ENCODE data around the gene XRCC4. TPM values are rescaled to one million over a fixed set of nuclear protein-coding genes. Genes with fewer than 3 reads are reported as not detected.

Gene XRCC4
- polyA plus RNA-seq, 1 donor from 2014 or later: 22.9 TPM

- H3K27ac ChIP-seq (ENCODE audit: low read length): no peak overlapping the region
- H3F3A ChIP-seq (ENCODE audit: insufficient read depth, low read length, poor library complexity, severe bottlenecking): no peaks in the 10 kb centered on the region
- no peaks in the 10 kb centered on the region for H3K9me3 ChIP-seq (ENCODE audit: low read length)
- H3K9me2 ChIP-seq (ENCODE audit: insufficient read depth, low read length): no peaks in the 10 kb centered on the region
- H3K79me2 ChIP-seq (replicated peaks; ENCODE audit: insufficient read depth, low read length): no peaks in the 10 kb centered on the region
- no peak overlapping the region for H2AFZ ChIP-seq (ENCODE audit: low read depth, low read length)
- H3K4me3 ChIP-seq (ENCODE audit: low read length): no peak overlapping the region
- H4K20me1 ChIP-seq (ENCODE audit: insufficient read depth): no peaks in the 10 kb centered on the region
- no peaks in the 10 kb centered on the region for H3K27me3 ChIP-seq (ENCODE audit: insufficient read depth, low read depth, low read length)
- no peak overlapping the region for H3K4me2 ChIP-seq (ENCODE audit: low read length)
- no peak overlapping the region for H3K9ac ChIP-seq (ENCODE audit: low read length)
- H3K36me3 ChIP-seq (ENCODE audit: insufficient read depth, low read length): no peaks in the 10 kb centered on the region
- TF ChIP-seq TAF1 (IDR thresholded peaks at IDR 0.05; ENCODE audit: low read depth) (no peak), RAD21 (conservative IDR thresholded peaks at IDR 0.05) (no peak), EZH2 (IDR thresholded peaks at IDR 0.05; ENCODE audit: borderline replicate concordance, insufficient read depth, low read length, poor library complexity, severe bottlenecking) (no peak), MXI1 (conservative IDR thresholded peaks at IDR 0.05; ENCODE audit: poor library complexity, severe bottlenecking) (no peak), EP300 (conservative IDR thresholded peaks at IDR 0.05; ENCODE audit: poor library complexity, severe bottlenecking) (no peak), POLR2AphosphoS5 (IDR thresholded peaks at IDR 0.05) (no peak), REST (IDR thresholded peaks at IDR 0.05; ENCODE audit: borderline replicate concordance) (no peak), SMC3 (conservative IDR thresholded peaks at IDR 0.05; ENCODE audit: poor library complexity) (no peak)
- TF ChIP-seq, protein P1, sequence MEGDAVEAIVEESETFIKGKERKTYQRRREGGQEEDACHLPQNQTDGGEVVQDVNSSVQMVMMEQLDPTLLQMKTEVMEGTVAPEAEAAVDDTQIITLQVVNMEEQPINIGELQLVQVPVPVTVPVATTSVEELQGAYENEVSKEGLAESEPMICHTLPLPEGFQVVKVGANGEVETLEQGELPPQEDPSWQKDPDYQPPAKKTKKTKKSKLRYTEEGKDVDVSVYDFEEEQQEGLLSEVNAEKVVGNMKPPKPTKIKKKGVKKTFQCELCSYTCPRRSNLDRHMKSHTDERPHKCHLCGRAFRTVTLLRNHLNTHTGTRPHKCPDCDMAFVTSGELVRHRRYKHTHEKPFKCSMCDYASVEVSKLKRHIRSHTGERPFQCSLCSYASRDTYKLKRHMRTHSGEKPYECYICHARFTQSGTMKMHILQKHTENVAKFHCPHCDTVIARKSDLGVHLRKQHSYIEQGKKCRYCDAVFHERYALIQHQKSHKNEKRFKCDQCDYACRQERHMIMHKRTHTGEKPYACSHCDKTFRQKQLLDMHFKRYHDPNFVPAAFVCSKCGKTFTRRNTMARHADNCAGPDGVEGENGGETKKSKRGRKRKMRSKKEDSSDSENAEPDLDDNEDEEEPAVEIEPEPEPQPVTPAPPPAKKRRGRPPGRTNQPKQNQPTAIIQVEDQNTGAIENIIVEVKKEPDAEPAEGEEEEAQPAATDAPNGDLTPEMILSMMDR (IDR thresholded peaks at IDR 0.05; ENCODE audit: poor library complexity, severe bottlenecking): no peak
These were observed 48.2 kb downstream of the XRCC4 start for GRCh38 chr5:83125560-83125959.

GRCh38 chr5:83126501-83126900 lies 49.2 kb downstream of the XRCC4 start:
- H3K9me2 ChIP-seq (ENCODE audit: insufficient read depth, low read length): no peaks in the 10 kb centered on the region
- H3K4me2 ChIP-seq (ENCODE audit: low read length): no peak overlapping the region
- TF ChIP-seq EP300 (conservative IDR thresholded peaks at IDR 0.05; ENCODE audit: poor library complexity, severe bottlenecking): no peak
- no peak for TF ChIP-seq EZH2 (IDR thresholded peaks at IDR 0.05; ENCODE audit: borderline replicate concordance, insufficient read depth, low read length, poor library complexity, severe bottlenecking)
- TF ChIP-seq SMC3 (conservative IDR thresholded peaks at IDR 0.05; ENCODE audit: poor library complexity): no peak
- no peak for TF ChIP-seq RAD21 (conservative IDR thresholded peaks at IDR 0.05)
- no peak overlapping the region for H3K27ac ChIP-seq (ENCODE audit: low read length)
- H3K9ac ChIP-seq (ENCODE audit: low read length): no peak overlapping the region
- no peaks in the 10 kb centered on the region for H3K9me3 ChIP-seq (ENCODE audit: low read length)
- H2AFZ ChIP-seq (ENCODE audit: low read depth, low read length): no peak overlapping the region
- no peaks in the 10 kb centered on the region for H3K36me3 ChIP-seq (ENCODE audit: insufficient read depth, low read length)
- H3K27me3 ChIP-seq (ENCODE audit: insufficient read depth, low read depth, low read length): no peaks in the 10 kb centered on the region
- no peaks in the 10 kb centered on the region for H4K20me1 ChIP-seq (ENCODE audit: insufficient read depth)
- no peaks in the 10 kb centered on the region for H3K79me2 ChIP-seq (replicated peaks; ENCODE audit: insufficient read depth, low read length)
- H3K4me3 ChIP-seq (ENCODE audit: low read length): no peak overlapping the region
- H3F3A ChIP-seq (ENCODE audit: insufficient read depth, low read length, poor library complexity, severe bottlenecking): no peaks in the 10 kb centered on the region
